Fibroblast of pulmonary artery (primary cell): ENCODE data around the gene KIAA0232.

ENCODE experiments used
- DNase-seq: peaks from one replicate; pipeline ENCODE4 v3.0.0-alpha.2; 2010; ENCODE audit warnings: low read depth
- H3K4me3 ChIP-seq: replicated peaks from 2 replicates; pipeline ENCODE4 v1.5.1; 2011; ENCODE audit warnings: low read depth, mild to moderate bottlenecking, control low read depth, low read length, moderate library complexity
- CTCF ChIP-seq: IDR thresholded peaks from 2 replicates; pipeline ENCODE4 v1.5.1; 2011; ENCODE audit warnings: mild to moderate bottlenecking, control low read depth, low read length, inconsistent platforms; ENCODE audit errors: missing control alignments

The KIAA0232 gene

GRCh38 chr4:6742507-6742906 is 40.0 kb upstream of the KIAA0232 start:
- no peak overlapping the region for H3K4me3 ChIP-seq
- no peak for TF ChIP-seq CTCF
- DNase-seq: no peak

- H3K4me3 ChIP-seq: no peak overlapping the region
- no peak for DNase-seq
- TF ChIP-seq CTCF: no peak
Observed at GRCh38 chr4:6742989-6743388, 39.5 kb upstream of the KIAA0232 start.

- TF ChIP-seq CTCF: no peak
- DNase-seq: peak; percentile 45
- no peak overlapping the region for H3K4me3 ChIP-seq
Observed at GRCh38 chr4:6746721-6747293, 35.7 kb upstream of the KIAA0232 start.

GRCh38 chr4:6747294-6748051 is 35.1 kb upstream of the KIAA0232 start:
- no peak overlapping the region for H3K4me3 ChIP-seq
- DNase-seq: peak; percentile 29
- no peak for TF ChIP-seq CTCF

- no peak for DNase-seq
- no peak overlapping the region for H3K4me3 ChIP-seq
- no peak for TF ChIP-seq CTCF
Observed at GRCh38 chr4:6748286-6748685, 34.2 kb upstream of the KIAA0232 start.

- H3K4me3 ChIP-seq: no peak overlapping the region
- no peak for TF ChIP-seq CTCF
- DNase-seq: peak; percentile 34
Observed at GRCh38 chr4:6749340-6750171, 33.0 kb upstream of the KIAA0232 start.
